ENCODE results near the gene ZFAND6. TPM values are rescaled to one million over a fixed set of nuclear protein-coding genes. Genes with fewer than 3 reads are reported as not detected.

ZFAND6 gene
- total RNA-seq, 1 experiment from 2014 or later = 123 TPM

DNA sequence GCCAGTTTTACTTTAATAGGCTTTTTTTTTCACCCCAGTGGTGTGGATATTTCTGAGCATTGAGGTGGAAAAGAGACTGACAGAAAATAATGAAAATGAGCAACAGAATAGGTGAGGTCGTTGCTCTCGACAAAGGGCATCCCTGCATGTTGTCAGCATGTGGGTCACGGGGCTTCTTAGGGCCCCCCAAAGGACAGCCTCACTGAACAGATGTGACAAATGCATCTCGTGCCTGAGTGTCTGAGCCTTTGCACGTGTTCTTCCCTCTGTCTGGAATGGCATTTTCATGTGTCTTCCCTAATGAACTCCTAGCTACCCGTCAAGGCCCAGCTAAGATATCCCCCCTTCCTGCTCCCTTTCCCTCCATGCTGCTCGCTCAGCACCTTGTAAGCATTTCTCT, 125.1 kb downstream of the ZFAND6 start:
- Histone ChIP-seq H3K4me1 (peaks cover 35% of the 10 kb centered on the region), H3K36me3 (no peaks in the 10 kb centered on the region), H3K4me3 (no peak overlapping the region), H3K9me3 (replicated peaks) (no peaks in the 10 kb centered on the region), H3K27ac (no peak overlapping the region), H3K27me3 (no peaks in the 10 kb centered on the region)
- no peak for DNase-seq

DNA sequence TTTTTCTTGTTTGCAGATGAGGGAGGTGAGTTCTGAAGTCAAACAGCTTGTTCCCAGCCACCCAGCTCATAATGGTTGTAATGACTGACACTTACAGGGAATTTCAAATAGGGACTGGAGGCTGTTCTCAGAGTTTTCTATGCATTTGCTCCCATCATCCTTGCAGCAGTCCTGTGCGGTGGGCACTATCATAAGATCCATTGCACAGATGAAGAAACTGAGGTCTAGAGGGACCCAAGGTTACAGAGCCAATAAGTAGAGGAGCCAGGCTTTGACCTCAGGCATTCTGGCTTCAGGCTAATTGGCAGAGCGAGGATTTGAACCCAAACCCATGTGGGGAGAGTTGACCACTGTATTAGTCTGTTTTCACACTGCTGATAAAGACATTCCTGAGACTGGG, 125.7 kb downstream of the ZFAND6 start:
- Histone ChIP-seq H3K27ac (no peak overlapping the region), H3K9me3 (replicated peaks) (no peaks in the 10 kb centered on the region), H3K36me3 (no peaks in the 10 kb centered on the region), H3K4me1 (peaks cover 35% of the 10 kb centered on the region), H3K27me3 (no peaks in the 10 kb centered on the region), H3K4me3 (no peak overlapping the region)
- no peak for DNase-seq

DNA sequence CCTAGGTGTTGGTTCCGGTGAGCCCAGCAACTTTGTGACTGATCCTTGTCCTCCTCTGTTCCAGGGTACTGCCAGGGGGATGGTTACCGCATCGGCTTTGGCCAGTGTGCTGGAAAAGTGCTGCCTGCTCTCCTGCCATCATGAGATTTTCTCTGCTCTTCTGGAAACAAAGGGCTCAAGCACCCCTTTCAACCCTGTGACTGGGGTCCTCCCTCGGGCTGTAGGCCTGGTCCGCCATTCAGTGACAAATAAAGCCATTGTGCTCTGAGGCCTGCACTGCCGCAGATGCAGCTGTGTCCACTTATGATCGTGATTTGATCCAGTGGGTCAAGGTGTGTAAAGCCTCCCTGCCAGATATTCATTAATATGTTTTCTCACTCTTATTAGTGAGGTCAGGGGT, 126.6 kb downstream of the ZFAND6 start:
- DNase-seq = no peak
- H3K9me3 ChIP-seq (replicated peaks) = no peaks in the 10 kb centered on the region
- H3K27me3 ChIP-seq = no peaks in the 10 kb centered on the region
- H3K36me3 ChIP-seq = no peaks in the 10 kb centered on the region
- no peak overlapping the region for H3K4me3 ChIP-seq
- peaks cover 35% of the 10 kb centered on the region for H3K4me1 ChIP-seq
- no peak overlapping the region for H3K27ac ChIP-seq

DNA sequence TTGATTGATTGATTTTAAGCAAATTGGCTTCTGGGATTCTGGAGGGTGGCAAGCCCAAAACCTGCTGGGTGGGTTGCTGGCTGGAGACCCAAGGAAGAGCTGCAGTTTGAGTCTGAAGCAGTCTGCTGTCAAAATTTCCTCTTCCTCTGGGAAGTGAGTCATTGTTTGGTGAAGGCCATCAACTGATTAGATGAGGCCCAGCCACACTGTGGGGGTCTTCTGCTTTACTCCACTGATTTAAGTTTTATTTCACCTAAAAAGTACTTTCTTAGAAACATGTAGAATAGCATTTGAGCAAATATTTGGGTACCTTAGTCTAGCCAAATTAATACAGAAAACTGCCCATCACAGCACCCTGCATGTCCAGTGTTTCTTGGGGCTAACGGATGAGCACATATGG, 127.1 kb downstream of the ZFAND6 start:
- no peak overlapping the region for H3K27ac ChIP-seq
- no peaks in the 10 kb centered on the region for H3K27me3 ChIP-seq
- DNase-seq = no peak
- no peaks in the 10 kb centered on the region for H3K36me3 ChIP-seq
- H3K9me3 ChIP-seq (replicated peaks) = no peaks in the 10 kb centered on the region
- H3K4me3 ChIP-seq = no peak overlapping the region
- H3K4me1 ChIP-seq = peaks cover 35% of the 10 kb centered on the region

Other genes starting within 250 kb of the ZFAND6 start
- gene MTHFS, start 162.7 kb upstream of the ZFAND6 start, total RNA-seq (2014; rRNA removed; shearing (Covaris generic)) = 17.5 and 19.0 TPM in 2 replicates
- not detected in 2 replicates for gene BCL2A1, start 88.5 kb upstream of the ZFAND6 start, total RNA-seq (2014; rRNA removed; shearing (Covaris generic))
- 19.0 and 20.6 TPM in 2 replicates for gene FAH, start 93.3 kb downstream of the ZFAND6 start, total RNA-seq (2014; rRNA removed; shearing (Covaris generic))
- gene CTXND1, start 192.5 kb downstream of the ZFAND6 start, total RNA-seq (2014; rRNA removed; shearing (Covaris generic)) = 0.10 TPM in 2 replicates